HG03432 (cell line): Measurements from ENCODE around the gene LRRC66.

Source experiments
- ATAC-seq: cut with Tn5 transposase; IDR thresholded peaks from one replicate; pipeline ENCODE4 v1.9.1; 2021; ENCODE audit warnings: mild to moderate bottlenecking, moderate library complexity; ENCODE audit not compliant: unreplicated experiment

Gene LRRC66

DNA sequence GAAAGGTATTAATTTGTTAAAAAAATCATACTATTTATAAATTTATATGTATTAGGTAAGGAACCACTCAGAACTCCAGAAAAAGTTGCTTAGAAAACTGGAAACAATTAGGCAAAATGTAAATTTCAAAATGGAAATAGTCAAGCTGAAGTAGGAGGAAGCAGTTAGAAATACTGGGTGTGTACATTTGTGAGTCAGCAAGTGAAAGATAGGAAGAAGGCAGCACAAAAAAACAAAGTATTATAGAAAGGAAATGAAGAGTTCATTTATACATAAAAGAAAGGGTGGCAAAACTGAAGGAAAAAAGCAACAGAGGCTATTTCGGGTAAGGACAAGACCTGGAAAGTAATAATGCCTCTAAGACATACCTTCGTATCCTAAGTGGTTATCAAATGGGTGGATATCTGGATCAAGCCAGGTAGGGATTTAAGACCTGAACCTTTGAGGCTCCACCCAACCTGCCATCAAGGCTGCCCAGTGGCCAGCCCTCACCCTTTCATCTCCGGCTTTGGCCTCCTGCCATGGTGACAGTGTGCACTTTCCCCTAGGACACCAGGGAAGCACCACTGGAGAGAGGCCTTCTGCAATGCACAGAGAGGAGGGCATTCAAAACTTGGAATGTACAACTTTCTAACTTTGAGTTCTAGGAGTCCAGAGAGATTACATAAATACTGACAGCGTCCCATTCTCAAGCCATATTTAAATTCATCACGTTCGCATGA lies at the start of gene LRRC66:
TSS of gene LRRC66 (minus strand) at position 428 of the 722 bp plus-strand sequence. CDS start 2,750 bp downstream, outside the sequence.
- no peak for ATAC-seq

DNA sequence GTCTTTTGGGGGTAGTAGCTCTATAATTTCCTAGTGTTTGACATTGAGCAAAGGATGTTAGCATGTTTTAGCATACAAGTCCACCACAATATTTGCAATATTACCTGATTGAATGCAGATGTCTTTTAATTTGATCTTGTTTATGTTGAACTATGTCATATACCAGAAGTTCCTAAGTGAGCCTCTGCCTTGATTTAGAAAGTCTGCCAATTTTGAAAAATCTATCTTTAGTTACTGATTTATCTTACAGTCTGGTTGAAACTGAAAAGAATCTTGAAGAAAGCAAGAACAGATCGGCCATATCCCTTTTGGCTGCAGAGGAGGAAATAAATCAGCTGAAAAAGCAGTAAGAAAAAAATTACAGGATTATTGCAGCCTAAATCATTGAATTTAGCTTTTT lies 49.4 kb upstream of the LRRC66 start:
- ATAC-seq = no peak

- no peak for ATAC-seq
Observed at GRCh38 chr4:52059372-52059771, 39.2 kb upstream of the LRRC66 start.

DNA sequence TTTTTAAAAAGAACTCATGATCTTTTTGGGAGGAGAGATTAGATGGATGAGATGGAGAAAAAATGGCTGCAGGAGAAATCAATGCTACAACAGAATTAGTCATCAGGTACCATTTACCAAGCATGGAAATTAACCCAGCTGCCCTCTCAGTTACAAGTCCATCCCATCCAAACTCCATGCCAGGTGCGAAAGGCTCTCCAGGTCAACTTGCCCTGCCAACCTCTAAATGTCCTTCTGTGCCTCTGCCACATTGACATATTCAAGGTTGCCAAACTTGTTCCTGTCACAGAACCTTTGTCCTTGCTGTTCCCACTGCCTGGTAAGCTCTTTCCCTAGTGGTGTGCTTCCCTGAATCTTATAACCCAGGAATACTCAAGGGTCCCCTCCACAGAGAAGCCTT lies 38.1 kb upstream of the LRRC66 start:
- ATAC-seq = no peak

DNA sequence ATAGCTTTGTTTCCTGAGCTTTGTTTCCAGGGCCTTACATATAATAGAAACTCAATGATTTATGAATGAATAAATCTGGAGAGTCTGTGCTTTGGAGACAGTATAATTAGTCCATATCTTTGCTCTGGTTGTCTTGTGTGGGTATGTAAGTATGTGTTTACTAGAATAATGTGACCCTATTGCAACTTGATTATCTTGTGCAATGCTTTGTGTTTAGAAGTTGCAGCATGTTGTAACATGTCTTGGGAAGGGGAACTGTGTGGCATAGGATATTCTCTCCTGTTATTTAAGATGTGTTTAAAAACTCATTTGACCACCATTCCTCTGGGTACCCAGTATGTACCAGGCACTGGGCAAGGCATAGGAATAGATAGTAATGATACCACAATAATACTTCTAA lies 37.0 kb upstream of the LRRC66 start:
- no peak for ATAC-seq

DNA sequence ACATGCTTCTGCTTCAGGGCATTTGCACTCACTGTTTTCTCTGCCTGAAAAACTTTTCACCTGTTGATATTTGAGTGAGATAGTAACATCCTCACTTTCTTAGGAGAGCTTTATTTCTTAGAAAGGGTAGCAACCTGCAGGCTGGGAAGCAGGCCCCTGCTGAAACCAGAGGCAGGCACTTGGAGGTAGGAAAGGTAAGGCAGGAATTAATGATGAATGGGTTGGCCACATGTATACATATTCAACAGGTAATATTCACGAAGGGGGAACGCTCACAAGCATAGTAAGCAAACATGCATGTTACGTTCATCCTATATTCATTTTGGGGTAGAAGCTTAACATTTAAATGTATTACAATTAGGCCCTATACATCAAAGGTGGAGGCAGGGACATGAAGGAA lies 34.1 kb upstream of the LRRC66 start:
- no peak for ATAC-seq

DNA sequence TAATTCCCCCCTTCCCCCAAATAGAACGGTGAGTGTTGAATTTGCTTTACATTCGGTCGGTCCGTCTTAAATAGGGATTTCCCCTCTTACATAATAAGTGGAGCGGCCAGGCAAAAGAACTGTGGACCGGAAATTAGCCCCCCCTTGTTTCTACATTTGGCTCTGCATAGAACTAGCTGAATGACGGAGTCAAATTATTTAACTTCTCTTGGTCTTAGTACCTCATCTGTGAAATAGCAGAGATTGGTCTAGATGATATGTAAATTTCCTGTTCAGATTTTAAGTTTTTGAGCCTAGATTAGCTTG lies 32.3 kb upstream of the LRRC66 start:
- peak; percentile 49 for ATAC-seq

- ATAC-seq = peak; percentile 72
Observed at GRCh38 chr4:52051615-52052474, 31.7 kb upstream of the LRRC66 start.

DNA sequence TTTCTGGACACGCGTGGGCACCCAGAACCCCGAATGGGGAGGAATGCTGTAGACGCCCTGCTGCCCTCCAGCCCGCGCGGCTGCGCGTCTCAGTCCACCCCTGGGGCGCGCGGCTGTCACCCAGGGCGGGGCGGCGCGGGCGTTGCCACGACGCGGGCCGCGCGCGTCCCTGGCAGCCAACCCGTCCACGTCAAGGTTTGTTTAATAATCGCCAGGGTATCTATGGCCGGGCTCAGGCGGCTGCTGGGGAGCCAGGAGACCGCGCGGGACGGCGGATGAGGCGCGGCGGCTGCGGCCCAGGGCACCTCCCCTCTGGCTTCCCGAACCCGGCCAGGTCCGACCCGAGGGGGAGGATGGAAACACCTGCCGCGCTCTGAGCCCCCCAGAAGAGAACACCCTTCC lies 31.1 kb upstream of the LRRC66 start, which contains the start of gene SPATA18:
TSS of gene SPATA18 (plus strand) at position 92 of the 402 bp plus-strand sequence. CDS start 401 bp downstream, outside the sequence.
- ATAC-seq = peak; percentile 68

DNA sequence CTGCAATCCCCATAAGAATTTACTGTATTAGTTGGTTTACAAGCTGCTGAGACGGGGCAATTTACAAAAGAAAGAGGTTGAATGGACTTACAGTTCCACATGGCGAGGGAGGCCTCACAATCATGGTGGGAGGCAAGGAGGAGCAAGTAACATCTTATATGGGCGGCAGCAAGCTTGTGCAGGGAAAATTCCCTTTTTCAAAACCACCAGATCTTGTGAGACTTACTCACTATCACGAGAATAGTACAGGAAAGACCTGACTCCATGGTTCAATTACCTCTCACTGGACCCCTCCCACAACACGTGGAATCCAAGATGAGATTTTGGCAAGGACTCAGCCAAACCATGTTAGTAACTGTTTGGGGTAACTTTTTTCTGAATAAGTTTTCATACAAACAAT lies 29.1 kb upstream of the LRRC66 start:
- no peak for ATAC-seq

DNA sequence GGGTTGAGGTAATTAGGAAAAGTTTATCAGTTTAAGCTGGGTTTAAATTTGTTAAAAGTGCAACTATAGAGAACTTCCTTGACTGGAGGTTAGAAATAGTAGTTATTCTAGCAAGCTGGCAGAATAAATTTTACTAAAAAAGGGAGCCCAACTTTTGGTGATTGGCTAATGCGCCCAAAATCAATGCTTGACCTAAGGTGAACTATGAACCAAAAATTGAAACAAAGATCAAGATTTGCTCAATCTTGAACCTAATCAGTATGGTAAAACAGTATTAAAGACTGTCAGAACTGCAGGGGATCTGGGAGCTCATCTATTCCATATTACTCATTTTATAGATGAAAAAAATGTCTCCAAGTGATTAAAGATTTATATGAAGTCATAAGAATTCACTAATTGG lies 24.9 kb upstream of the LRRC66 start:
- ATAC-seq = no peak

- peak; percentile 96 for ATAC-seq
Observed at GRCh38 chr4:52038103-52038912, 18.1 kb upstream of the LRRC66 start, which contains the start of gene SGCB. SGCB (minus strand) TSS chr4:52038299; CDS start chr4:52038259, 40 bp downstream.

GRCh38 chr4:52037689-52038102 lies 17.5 kb upstream of the LRRC66 start:
- peak; percentile 69 for ATAC-seq

DNA sequence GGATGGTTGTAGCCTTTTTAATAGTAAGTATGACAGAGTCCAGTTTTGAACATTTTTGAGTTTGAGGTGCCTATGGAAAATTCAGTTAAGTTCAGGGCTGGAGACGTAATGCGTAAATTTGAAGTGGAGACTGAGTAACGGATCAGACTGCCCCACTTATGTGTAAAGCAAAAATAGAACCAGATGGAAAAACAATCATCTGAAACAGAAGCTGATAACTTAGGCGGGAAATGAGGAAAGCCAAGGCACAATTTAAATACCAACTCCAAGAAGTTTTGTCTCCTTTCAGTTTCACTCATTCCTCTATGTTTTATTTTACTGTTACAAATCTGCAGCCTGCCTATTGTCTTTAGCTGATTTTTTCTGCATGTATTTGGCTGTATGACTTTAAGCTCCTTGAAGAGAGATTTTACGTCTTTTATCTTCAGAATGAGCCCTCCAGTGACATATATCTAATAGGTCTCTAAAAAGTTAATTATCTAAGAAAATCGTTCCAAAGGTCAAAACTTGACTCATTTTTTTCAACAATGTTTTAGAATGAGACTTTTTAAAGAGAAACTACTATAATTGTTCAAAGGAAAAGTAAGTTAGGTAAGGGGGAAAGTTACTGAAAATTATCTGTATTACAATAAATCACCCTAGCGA lies 16.8 kb upstream of the LRRC66 start:
- no peak for ATAC-seq

DNA sequence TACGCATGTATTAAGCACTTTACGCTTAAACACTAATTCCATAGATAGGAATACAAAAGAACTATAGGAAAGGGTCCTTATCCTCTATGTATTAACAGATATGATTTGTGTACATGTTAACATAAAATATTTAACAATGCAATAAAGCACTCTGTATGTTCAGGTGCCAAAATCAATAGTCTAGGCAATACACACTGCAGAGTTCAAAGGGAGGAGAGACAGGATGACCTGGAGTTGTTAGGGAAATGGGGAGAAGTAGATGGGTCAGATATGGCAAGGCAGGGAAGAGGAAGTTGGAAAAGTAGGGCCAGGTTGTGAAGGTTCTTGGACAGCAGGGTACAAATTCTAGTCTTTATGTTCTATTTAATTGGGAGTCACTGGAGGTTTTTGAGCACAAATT lies 15.0 kb upstream of the LRRC66 start:
- no peak for ATAC-seq

DNA sequence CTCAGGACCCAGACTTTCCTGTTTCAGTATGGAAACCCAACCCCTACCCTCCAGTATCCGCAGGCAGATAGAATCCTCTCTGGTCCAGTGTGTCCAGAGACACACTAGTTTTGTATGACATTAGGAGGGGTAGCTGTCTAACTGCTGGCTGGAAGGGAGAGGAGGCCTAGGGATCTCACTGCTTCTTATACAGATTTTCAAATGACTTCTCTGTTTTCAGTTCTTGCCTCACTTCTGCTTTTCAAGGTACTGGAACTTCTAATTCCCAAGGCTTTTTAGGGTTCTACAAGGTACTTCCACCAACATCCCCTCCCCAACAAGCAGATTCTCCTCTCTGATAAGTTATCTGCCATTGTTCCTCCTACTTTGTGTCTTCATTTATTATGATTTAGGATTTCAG lies 11.8 kb upstream of the LRRC66 start:
- ATAC-seq = no peak

- ATAC-seq = no peak
Observed at GRCh38 chr4:52028970-52029369, 8.8 kb upstream of the LRRC66 start.

DNA sequence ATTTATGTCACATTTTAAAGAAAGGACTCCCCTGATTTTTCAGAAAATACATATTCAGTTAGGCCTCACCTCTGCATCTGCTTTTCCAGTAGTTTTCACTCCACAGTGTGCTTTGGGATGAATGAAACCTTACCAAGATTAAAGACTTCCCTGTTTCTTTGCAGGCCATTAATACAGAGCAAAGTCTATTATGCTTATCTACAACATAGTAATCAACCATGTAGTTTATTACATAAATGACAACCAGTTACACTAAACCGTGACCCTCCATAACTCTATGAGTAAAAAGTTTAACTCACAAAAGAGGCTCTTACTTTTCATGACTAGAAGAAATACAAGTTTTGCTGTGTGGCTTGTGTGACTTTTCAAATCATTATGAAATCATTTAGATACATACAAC lies 2.3 kb downstream of the LRRC66 start:
- ATAC-seq = no peak

GRCh38 chr4:52016981-52017380 lies 3.2 kb downstream of the LRRC66 start:
- no peak for ATAC-seq

GRCh38 chr4:52015366-52015765 lies 4.8 kb downstream of the LRRC66 start:
- ATAC-seq = no peak

DNA sequence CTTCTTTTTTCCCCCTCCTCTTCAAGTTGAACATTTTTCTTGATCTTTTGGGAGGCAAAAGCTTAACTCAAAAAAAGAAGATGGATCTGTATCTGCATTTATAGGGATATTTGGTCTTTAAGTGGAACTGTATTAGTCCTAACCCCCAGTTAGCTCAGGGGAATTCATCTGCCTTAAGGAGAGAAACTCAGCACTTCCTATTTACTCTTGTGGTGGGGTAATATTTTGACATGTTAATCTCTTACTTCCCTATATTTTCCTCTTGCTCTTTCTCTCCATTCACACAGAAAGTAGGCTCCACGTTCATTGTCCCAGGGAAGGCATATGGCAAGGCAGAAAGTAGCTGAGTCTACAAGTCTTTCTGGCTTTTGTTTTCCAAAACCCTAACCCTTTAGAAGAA lies 5.3 kb downstream of the LRRC66 start:
- ATAC-seq = no peak
